Mucosa of descending colon (tissue), 3 donors: ENCODE results near the gene NCMAP. TPM values are rescaled to one million over a fixed set of nuclear protein-coding genes. Genes with fewer than 3 reads are reported as not detected.
"Not testable (repeated sequence)": the region's sequence is repeated elsewhere in the genome, so short reads cannot be mapped to it uniquely, and the experiment has no call there.

Experiments used
- ATAC-seq: fragments of 200-7000 bp; cut with Tn5 transposase; one replicate; pipeline ENCODE4 v1.9.1; 2020; ENCODE audit warnings: mild to moderate bottlenecking, moderate library complexity
- DNase-seq, 3 donors: peaks; one replicate each; pipeline ENCODE4 v3.0.0-alpha.2; 2020
- H3K36me3 ChIP-seq: fragments of 200-600 bp; one replicate; pipeline ENCODE4 v1.8.0; 2021; ENCODE audit warnings: low read depth, mild to moderate bottlenecking
- H3K4me1 ChIP-seq: fragments of 200-600 bp; one replicate; pipeline ENCODE4 v1.8.0; 2021; ENCODE audit warnings: low read depth, mild to moderate bottlenecking
- H3K4me3 ChIP-seq: fragments of 200-600 bp; one replicate; pipeline ENCODE4 v1.8.0; 2021; ENCODE audit warnings: mild to moderate bottlenecking
- H3K9me3 ChIP-seq: fragments of 200-600 bp; one replicate; pipeline ENCODE4 v1.8.0; 2021; ENCODE audit warnings: mild to moderate bottlenecking
- intact Hi-C, 2 donors: fragments of 100-400 bp; cut with DNase I in 1 of 2; cut with micrococcal nuclease in 1 of 2; formaldehyde crosslinking; loops; one replicate each; pipeline versions ENCODE4 v1.11.0 to v1.11.1; 2022; cut with DNase I, micrococcal nuclease
- total RNA-seq, 3 donors: library from RNA; stranded (reverse); fragmentation: NEBNext Ultra II Directional in 2 of 3; extraction: Animal tissue kit (Norgen Biotek cat#: 25700) in 2 of 3; gene quantifications; one replicate each; pipeline versions ENCODE4 v1.2.1 to v1.2.4, GENCODE V29; 2021 to 2023
- TF ChIP-seq, protein P1 (sequence below): fragments of 200-600 bp; IDR thresholded peaks from one replicate; pipeline ENCODE4 v1.8.0; 2022; ENCODE audit warnings: antibody characterized with exemption, mild to moderate bottlenecking
- donor health status: DM: no; HTN: no; CAD: no; lungs with moderate emphysema.
- donor health status: DM: no; HTN: no; CAD: no.
- donor health status: DM: no; HTN: yes; CAD: no.

NCMAP gene
- total RNA-seq, 3 donors from 2014 or later = 0.60 to 1.9 (median 1.9) TPM

DNA sequence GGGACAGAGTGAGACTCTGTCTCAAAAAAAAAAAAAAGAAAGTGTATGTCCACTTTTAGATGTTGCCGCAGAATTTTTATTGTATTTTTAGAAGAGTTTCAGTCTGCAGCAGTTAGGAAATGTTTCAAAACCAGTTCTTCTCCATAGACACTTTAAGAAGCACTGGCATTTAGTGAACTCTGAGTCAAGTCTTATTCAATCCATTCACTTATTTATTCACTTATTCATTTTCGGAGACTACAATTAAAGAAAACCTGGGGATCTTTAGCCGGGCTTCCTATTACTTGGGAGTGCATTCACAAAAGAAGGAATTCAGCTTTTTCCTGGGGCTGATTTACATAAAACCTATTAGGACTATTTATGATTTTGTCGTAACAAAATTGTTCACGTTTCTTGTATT is 40.9 kb upstream of the NCMAP start:
- no peaks in the 10 kb centered on the region for H3K36me3 ChIP-seq
- H3K4me1 ChIP-seq = no peaks in the 10 kb centered on the region
- TF ChIP-seq, protein P1, sequence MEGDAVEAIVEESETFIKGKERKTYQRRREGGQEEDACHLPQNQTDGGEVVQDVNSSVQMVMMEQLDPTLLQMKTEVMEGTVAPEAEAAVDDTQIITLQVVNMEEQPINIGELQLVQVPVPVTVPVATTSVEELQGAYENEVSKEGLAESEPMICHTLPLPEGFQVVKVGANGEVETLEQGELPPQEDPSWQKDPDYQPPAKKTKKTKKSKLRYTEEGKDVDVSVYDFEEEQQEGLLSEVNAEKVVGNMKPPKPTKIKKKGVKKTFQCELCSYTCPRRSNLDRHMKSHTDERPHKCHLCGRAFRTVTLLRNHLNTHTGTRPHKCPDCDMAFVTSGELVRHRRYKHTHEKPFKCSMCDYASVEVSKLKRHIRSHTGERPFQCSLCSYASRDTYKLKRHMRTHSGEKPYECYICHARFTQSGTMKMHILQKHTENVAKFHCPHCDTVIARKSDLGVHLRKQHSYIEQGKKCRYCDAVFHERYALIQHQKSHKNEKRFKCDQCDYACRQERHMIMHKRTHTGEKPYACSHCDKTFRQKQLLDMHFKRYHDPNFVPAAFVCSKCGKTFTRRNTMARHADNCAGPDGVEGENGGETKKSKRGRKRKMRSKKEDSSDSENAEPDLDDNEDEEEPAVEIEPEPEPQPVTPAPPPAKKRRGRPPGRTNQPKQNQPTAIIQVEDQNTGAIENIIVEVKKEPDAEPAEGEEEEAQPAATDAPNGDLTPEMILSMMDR = no peak
- no peak for ATAC-seq
- DNase-seq = no peak
- H3K9me3 ChIP-seq = no peaks in the 10 kb centered on the region
- no peak overlapping the region for H3K4me3 ChIP-seq
- intact Hi-C loops = no loop called here

DNA sequence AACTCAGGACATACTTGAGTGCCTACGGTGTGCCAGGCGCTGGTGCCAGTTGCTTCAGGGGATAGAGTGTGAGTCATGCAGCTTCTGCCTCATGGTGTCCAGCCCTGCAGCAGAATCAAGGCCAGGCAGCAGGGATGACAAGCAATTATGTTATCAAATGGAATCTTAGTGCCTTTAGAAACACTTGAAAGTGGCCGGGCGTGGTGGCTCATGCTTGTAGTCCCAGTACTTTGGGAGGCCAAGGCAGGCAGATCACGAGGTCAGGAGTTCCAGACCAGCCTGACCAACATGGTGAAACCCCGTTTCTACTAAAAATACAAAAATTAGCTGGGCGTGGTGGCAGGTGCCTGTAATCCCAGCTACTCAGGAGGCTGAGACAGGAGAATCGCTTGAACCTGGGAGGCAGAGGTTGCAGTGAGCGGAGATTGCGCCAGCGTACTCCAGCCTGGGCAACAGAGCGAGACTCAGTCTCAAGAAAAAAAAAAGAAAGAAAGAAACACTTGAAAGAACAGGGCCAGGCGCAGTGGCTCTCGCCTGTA is 40.1 kb upstream of the NCMAP start:
- ATAC-seq = peak; percentile 51
- H3K4me1 ChIP-seq, H3K9me3 ChIP-seq, DNase-seq, H3K36me3 ChIP-seq, H3K4me3 ChIP-seq, intact Hi-C loops: not testable (repeated sequence)

DNA sequence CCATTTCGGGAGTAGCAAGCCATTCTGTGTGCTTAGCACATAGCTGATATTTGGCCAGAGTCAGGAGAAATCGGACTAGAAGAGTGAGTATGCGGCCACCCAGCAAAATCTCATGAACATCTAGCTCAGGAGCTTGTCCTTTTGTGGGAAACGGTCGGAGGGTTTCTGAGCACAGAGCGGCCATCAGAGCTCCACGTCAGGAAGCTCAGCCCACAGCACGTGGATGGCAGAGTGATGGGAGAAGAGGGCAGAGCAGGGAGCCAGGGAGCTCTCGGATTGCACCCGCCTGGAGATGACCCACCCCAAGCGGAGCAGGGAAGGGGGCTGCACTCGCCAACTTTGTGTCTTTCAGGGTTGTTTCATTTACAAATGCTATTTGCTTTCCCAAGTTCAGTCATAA is 39.4 kb upstream of the NCMAP start:
- no peak for DNase-seq
- ATAC-seq = no peak
- intact Hi-C loops = no loop called here
- Histone ChIP-seq H3K4me1 (no peaks in the 10 kb centered on the region), H3K36me3 (no peaks in the 10 kb centered on the region), H3K4me3 (no peak overlapping the region), H3K9me3 (no peaks in the 10 kb centered on the region)
- TF ChIP-seq, protein P1 = no peak

DNA sequence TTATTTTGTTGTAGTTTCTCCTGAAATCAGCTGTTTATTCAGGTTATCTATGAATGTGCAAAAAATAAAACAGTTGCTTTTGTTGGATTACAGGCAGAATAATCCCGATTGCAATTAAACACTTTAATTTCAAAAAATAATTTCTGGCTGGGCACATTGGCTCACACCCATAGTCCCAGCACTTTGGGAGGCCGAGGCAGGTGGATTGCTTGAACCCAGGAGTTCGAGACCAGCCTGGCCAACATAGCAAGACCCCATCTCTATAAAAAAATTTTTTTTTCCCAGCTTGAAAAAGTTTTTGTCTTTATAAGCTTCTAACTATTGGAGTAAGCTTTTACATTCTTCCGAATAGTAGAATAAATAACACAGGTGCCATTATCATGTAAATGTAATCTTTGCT is 38.0 kb upstream of the NCMAP start:
- Histone ChIP-seq H3K4me1 (no peaks in the 10 kb centered on the region), H3K36me3 (no peaks in the 10 kb centered on the region), H3K9me3 (no peaks in the 10 kb centered on the region), H3K4me3 (no peak overlapping the region)
- no peak for ATAC-seq
- intact Hi-C loops = no loop called here
- TF ChIP-seq, protein P1 = no peak
- DNase-seq = no peak

DNA sequence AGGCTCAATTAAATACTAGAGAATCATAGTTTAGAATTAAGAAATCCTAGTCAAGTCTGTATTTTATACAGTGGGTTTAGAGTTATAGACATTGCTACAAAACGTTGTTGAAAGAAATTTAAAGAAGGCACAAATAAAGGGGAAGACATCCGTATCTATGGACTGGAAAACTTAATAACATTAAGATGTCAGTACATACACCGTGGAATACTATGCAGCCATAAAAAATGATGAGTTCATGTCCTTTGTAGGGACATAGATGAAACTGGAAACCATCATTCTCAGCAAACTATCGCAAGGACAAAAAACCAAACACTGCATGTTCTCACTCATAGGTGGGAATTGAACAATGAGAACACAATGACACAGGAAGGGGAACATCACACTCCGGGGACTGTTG is 35.6 kb upstream of the NCMAP start:
- DNase-seq, H3K9me3 ChIP-seq, H3K4me1 ChIP-seq, intact Hi-C loops, H3K36me3 ChIP-seq, H3K4me3 ChIP-seq, ATAC-seq: not testable (repeated sequence)

DNA sequence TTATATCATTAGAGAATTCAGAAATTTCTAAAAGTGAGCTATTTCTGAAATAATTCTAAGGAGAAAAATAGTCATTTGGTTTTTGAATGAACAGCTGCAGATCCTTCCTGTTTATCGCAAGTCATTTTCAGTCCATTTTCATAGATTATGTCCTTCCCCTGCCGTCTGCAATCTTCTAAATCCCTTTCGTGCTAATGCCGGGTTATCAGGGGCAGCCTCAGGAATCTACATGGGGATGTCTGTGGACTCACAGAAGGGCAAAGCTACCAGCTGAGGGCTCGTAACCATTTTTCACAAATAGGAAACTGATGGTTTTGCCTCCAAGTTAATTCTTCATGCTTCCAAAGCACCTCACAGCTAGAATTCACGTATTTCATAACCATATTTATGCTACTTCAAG is 30.3 kb upstream of the NCMAP start:
- Histone ChIP-seq H3K4me3 (no peak overlapping the region), H3K9me3 (no peaks in the 10 kb centered on the region), H3K4me1 (no peaks in the 10 kb centered on the region), H3K36me3 (no peaks in the 10 kb centered on the region)
- ATAC-seq (no peak), DNase-seq (no peak)
- TF ChIP-seq, protein P1 = no peak
- intact Hi-C loops = no loop called here

DNA sequence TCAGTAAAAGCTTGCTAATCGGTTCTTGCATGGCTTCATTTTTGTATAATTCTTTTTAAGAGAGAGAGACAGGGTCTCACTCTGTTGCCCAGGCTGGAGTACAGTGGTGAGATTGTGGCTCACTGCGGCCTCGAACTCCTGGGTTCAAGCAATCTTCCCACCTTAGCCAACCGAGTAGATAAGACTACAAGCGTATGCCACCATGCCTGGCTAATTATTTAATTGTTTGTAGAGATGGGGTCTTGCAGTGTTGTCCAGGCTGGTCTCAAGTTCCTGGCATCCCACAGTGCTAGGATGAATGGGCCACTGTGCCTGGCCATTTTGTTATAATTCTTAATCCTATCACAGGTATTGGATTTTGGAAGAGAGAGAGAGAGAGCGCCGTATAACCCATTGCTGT is 29.8 kb upstream of the NCMAP start:
- Histone ChIP-seq H3K4me3 (no peak overlapping the region), H3K36me3 (no peaks in the 10 kb centered on the region), H3K9me3 (no peaks in the 10 kb centered on the region), H3K4me1 (no peaks in the 10 kb centered on the region)
- ATAC-seq (no peak), DNase-seq (no peak)
- TF ChIP-seq, protein P1 = no peak
- intact Hi-C loops = no loop called here
